ENCODE measurements around the gene SPIC.

Gene SPIC

GRCh38 chr12:101527682-101528081 lies 52.5 kb downstream of the SPIC start:
- DNase-seq (ENCODE audit: low read depth in 2 of 3, low spot score in 1 of 3), result no peak

GRCh38 chr12:101536069-101536674 lies 61.0 kb downstream of the SPIC start:
- no peak for DNase-seq (ENCODE audit: low read depth in 2 of 3, low spot score in 1 of 3)
